Esophagus muscularis mucosa (tissue), 4 donors: ENCODE measurements around the gene ENDOG.

Experiments used
- EP300 ChIP-seq: sonication (generic); formaldehyde crosslinking; IDR thresholded peaks from one replicate; pipeline ENCODE4 v1.6.1; 2017; ENCODE audit warnings: antibody characterized with exemption
- POLR2A ChIP-seq: fragments of 450-650 bp; IDR thresholded peaks from one replicate; pipeline ENCODE4 v1.6.1; 2017; ENCODE audit warnings: antibody characterized with exemption, moderate library complexity, mild to moderate bottlenecking, low read depth
- POLR2AphosphoS5 ChIP-seq, 2 donors: sonication (generic); formaldehyde crosslinking; IDR thresholded peaks; one replicate each; pipeline ENCODE4 v1.6.1; 2017; ENCODE audit warnings: antibody characterized with exemption in 2 of 2
- TF ChIP-seq, protein P1 (sequence below), 3 experiments: fragments of 200-600 bp in 2 of 3; fragments of 450-650 bp in 1 of 3; sonication (generic) in 2 of 3; IDR thresholded peaks; one replicate each; pipeline ENCODE4 v1.5.1; 2017 to 2019; ENCODE audit warnings: antibody characterized with exemption in 3 of 3, mild to moderate bottlenecking in 2 of 3, moderate library complexity in 1 of 3

DNA sequence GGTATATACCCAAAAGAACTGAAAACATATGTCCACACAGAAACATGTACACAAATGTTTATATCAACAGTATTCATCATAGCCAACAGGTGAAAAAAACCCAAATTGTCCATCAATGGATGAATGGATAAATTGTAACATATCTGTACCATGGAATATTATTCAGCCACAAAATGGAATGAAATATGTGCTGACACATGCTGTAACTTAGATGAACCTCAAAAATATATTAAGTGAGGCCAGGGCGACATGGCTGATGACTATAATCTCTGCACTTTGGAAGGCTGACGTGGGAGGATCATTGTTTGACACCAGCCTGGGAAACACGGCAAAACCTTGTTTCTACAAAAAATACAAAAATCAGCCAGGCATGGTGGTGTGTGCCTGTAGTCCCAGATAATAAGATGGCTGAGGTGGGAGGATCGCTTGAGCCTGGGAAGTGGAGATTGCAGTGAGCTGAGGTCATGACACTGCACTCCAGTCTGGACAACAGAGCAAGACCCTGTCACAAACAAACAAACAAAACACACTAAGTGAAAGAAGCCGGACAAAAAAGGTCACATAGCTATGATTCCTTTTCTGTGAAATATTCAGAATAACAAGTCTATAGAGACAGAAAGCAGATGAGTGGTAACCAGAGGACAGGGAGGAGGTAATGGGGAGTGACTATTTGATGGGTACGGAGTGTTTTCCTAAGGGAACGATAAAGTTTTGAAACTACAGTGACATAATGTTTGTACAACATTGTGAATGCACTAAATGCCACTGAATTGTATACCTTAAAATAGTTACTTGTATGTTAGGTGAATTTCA, 52.0 kb downstream of the ENDOG start:
- TF ChIP-seq, protein P1, sequence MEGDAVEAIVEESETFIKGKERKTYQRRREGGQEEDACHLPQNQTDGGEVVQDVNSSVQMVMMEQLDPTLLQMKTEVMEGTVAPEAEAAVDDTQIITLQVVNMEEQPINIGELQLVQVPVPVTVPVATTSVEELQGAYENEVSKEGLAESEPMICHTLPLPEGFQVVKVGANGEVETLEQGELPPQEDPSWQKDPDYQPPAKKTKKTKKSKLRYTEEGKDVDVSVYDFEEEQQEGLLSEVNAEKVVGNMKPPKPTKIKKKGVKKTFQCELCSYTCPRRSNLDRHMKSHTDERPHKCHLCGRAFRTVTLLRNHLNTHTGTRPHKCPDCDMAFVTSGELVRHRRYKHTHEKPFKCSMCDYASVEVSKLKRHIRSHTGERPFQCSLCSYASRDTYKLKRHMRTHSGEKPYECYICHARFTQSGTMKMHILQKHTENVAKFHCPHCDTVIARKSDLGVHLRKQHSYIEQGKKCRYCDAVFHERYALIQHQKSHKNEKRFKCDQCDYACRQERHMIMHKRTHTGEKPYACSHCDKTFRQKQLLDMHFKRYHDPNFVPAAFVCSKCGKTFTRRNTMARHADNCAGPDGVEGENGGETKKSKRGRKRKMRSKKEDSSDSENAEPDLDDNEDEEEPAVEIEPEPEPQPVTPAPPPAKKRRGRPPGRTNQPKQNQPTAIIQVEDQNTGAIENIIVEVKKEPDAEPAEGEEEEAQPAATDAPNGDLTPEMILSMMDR (IDR thresholded peaks at IDR 0.05): no peak
- no peak for TF ChIP-seq POLR2A
- no peak for TF ChIP-seq POLR2AphosphoS5 (IDR thresholded peaks at IDR 0.05)
- no peak for TF ChIP-seq EP300
